Liver (tissue), 9 donors: ENCODE results near the gene TMEM269. TPM values are rescaled to one million over a fixed set of nuclear protein-coding genes. Genes with fewer than 3 reads are reported as not detected.

Experiments used
- DNase-seq: peaks from one replicate; pipeline ENCODE4 v3.0.0-alpha.2; 2017; ENCODE audit warnings: low spot score
- H3K27ac ChIP-seq, 2 donors: one replicate each; pipeline ENCODE4 v1.7.0; 2013; ENCODE audit warnings: inconsistent platforms in 2 of 2, low read length in 2 of 2, control low read depth in 1 of 2, low read depth in 1 of 2, mild to moderate bottlenecking in 1 of 2
- H3K27me3 ChIP-seq, 4 donors: one replicate each; pipeline versions ENCODE4 v1.6.1 to v1.7.0; 2013; ENCODE audit warnings: low read length in 3 of 4, inconsistent platforms in 1 of 4, mild to moderate bottlenecking in 1 of 4, moderate library complexity in 1 of 4; ENCODE audit not compliant: control insufficient read depth in 4 of 4, insufficient read depth in 4 of 4
- H3K36me3 ChIP-seq, 4 donors: one replicate each; pipeline versions ENCODE4 v1.6.1 to v1.7.0; 2013; ENCODE audit warnings: low read length in 3 of 4, mild to moderate bottlenecking in 3 of 4, low read depth in 1 of 4, moderate library complexity in 1 of 4; ENCODE audit not compliant: control insufficient read depth in 4 of 4, insufficient read depth in 3 of 4
- H3K4me1 ChIP-seq, 4 donors: one replicate each; pipeline versions ENCODE4 v1.6.1 to v1.7.0; 2013; ENCODE audit warnings: low read length in 3 of 4, mild to moderate bottlenecking in 3 of 4, moderate library complexity in 1 of 4; ENCODE audit not compliant: control insufficient read depth in 4 of 4, insufficient read depth in 4 of 4
- H3K4me3 ChIP-seq, 3 donors: one replicate each; pipeline versions ENCODE4 v1.6.1 to v1.7.0; 2013; ENCODE audit warnings: low read length in 3 of 3, control low read depth in 1 of 3, low read depth in 1 of 3, mild to moderate bottlenecking in 1 of 3
- H3K9ac ChIP-seq, 2 donors: one replicate each; pipeline ENCODE4 v1.7.0; 2013; ENCODE audit warnings: low read length in 2 of 2, mild to moderate bottlenecking in 2 of 2, moderate library complexity in 2 of 2, control low read depth in 1 of 2, low read depth in 1 of 2
- H3K9me3 ChIP-seq, 4 donors: one replicate each; pipeline versions ENCODE4 v1.6.1 to v1.7.0; 2013; ENCODE audit warnings: low read length in 3 of 4; ENCODE audit not compliant: control insufficient read depth in 4 of 4
- ATF3 ChIP-seq: IDR thresholded peaks from 2 replicates; pipeline ENCODE4 v1.6.1; 2016; ENCODE audit warnings: antibody characterized with exemption
- EGR1 ChIP-seq, 2 donors: IDR thresholded peaks; 2 replicates each; pipeline ENCODE4 v1.6.1; 2016 to 2018; ENCODE audit warnings: antibody characterized with exemption in 2 of 2, low read depth in 2 of 2
- FOXA1 ChIP-seq: IDR thresholded peaks from 2 replicates; pipeline ENCODE4 v1.6.1; 2016; ENCODE audit warnings: antibody characterized with exemption
- FOXA2 ChIP-seq: IDR thresholded peaks from 2 replicates; pipeline ENCODE4 v1.6.1; 2016; ENCODE audit warnings: antibody characterized with exemption
- GABPA ChIP-seq, 2 donors: IDR thresholded peaks in 1 of 2; conservative IDR thresholded peaks in 1 of 2; 2 replicates each; pipeline ENCODE4 v1.6.1; 2016; ENCODE audit warnings: antibody characterized with exemption in 2 of 2, mild to moderate bottlenecking in 1 of 2, moderate library complexity in 1 of 2
- HNF4A ChIP-seq, 2 donors: conservative IDR thresholded peaks; 2 replicates each; pipeline ENCODE4 v1.6.1; 2016; ENCODE audit warnings: antibody characterized with exemption in 2 of 2, mild to moderate bottlenecking in 2 of 2
- HNF4G ChIP-seq: IDR thresholded peaks from 2 replicates; pipeline ENCODE4 v1.6.1; 2016; ENCODE audit warnings: antibody characterized with exemption
- JUND ChIP-seq, 2 donors: IDR thresholded peaks; 2 replicates each; pipeline ENCODE4 v1.6.1; 2016; ENCODE audit warnings: antibody characterized with exemption in 2 of 2
- MAX ChIP-seq: IDR thresholded peaks from 2 replicates; pipeline ENCODE4 v1.6.1; 2016; ENCODE audit warnings: antibody characterized with exemption
- NR2F2 ChIP-seq: IDR thresholded peaks from 2 replicates; pipeline ENCODE4 v1.6.1; 2016; ENCODE audit warnings: antibody characterized with exemption
- RAD21 ChIP-seq, 2 donors: IDR thresholded peaks; 2 replicates each; pipeline ENCODE4 v1.6.1; 2016; ENCODE audit warnings: antibody characterized with exemption in 2 of 2, mild to moderate bottlenecking in 2 of 2
- RXRA ChIP-seq, 2 donors: IDR thresholded peaks; 2 replicates each; pipeline ENCODE4 v1.6.1; 2017 to 2018; ENCODE audit warnings: antibody characterized with exemption in 2 of 2, mild to moderate bottlenecking in 1 of 2
- SP1 ChIP-seq: IDR thresholded peaks from 2 replicates; pipeline ENCODE4 v1.6.1; 2018; ENCODE audit warnings: antibody characterized with exemption, mild to moderate bottlenecking
- TAF1 ChIP-seq: conservative IDR thresholded peaks from 2 replicates; pipeline ENCODE4 v1.6.1; 2016; ENCODE audit warnings: antibody characterized with exemption, mild to moderate bottlenecking
- YY1 ChIP-seq: IDR thresholded peaks from 2 replicates; pipeline ENCODE4 v1.6.1; 2016; ENCODE audit warnings: antibody characterized with exemption, mild to moderate bottlenecking
- WGBS: extraction: QIAGEN DNeasy Blood & Tissue Kit; methylation state at CpG from one replicate; pipeline ENCODE4 v1.1.7; 2013; 5-methylcytosine and 5-hydroxymethylcytosine counted together
- polyA plus RNA-seq, 2 donors: library from polyadenylated mRNA; stranded (reverse) in 1 of 2; unstranded in 1 of 2; fragments of 200-250 nt in 1 of 2; fragments of >200 nt in 1 of 2; fragmentation: Nextera tagmentation in 1 of 2; extraction: Ambion mirVana in 1 of 2; gene quantifications; one replicate each; pipeline versions ENCODE4 v1.2.1 to v1.2.3, GENCODE V29; 2013 to 2015
- total RNA-seq, 2 donors: library from RNA; depleted of rRNA; stranded (reverse); fragments of >200 nt; gene quantifications; one replicate each; pipeline ENCODE4 v1.2.3, GENCODE V29; 2014
- TF ChIP-seq, protein P1 (sequence below): fragments of 150-350 bp; IDR thresholded peaks from 2 replicates; pipeline ENCODE4 v1.5.1; 2017; ENCODE audit warnings: improper control_type of control experiment, low read depth, low read length; ENCODE audit not compliant: missing input control
- TF ChIP-seq, protein P2 (sequence below): IDR thresholded peaks from 2 replicates; pipeline ENCODE4 v1.6.1; 2016; ENCODE audit warnings: antibody characterized with exemption, mild to moderate bottlenecking
- TF ChIP-seq, protein P3 (sequence below): IDR thresholded peaks from 2 replicates; pipeline ENCODE4 v1.6.1; 2016; ENCODE audit warnings: antibody characterized with exemption
- donor health status: healthy.
- donor health status: healthy.
- donor health status: healthy.
- donor health status: healthy.
- donor health status: healthy.

TMEM269 gene
- total and polyA plus RNA-seq, 4 donors, result 0.05 to 0.08 TPM; not detected in 2

GRCh38 chr1:42797414-42797813 is 12.6 kb downstream of the TMEM269 start:
- 90% methylated on average over 3 of the region's 3 CpGs for WGBS
- Histone ChIP-seq H3K4me3 (no peak overlapping the region), H3K9me3 (no peaks in the 10 kb centered on the region), H3K27ac (no peak overlapping the region), H3K36me3 (no peaks in the 10 kb centered on the region), H3K27me3 (no peaks in the 10 kb centered on the region), H3K9ac (no peak overlapping the region), H3K4me1 (no peaks in the 10 kb centered on the region)
- DNase-seq, result no peak
- TF ChIP-seq MAX (no peak), YY1 (no peak), NR2F2 (no peak), FOXA1 (no peak), EGR1 (IDR thresholded peaks at IDR 0.05; ENCODE audit: low read depth in 2 of 2) (no peak), RXRA (IDR thresholded peaks at IDR 0.05) (no peak), TAF1 (no peak), HNF4A (conservative IDR thresholded peaks at IDR 0.05) (no peak), ATF3 (no peak), SP1 (no peak), GABPA (IDR thresholded peaks at IDR 0.05 in 1 of 2, conservative IDR thresholded peaks at IDR 0.05 in 1 of 2) (no peak), RAD21 (IDR thresholded peaks at IDR 0.05) (no peak), HNF4G (no peak), JUND (IDR thresholded peaks at IDR 0.05) (no peak), FOXA2 (no peak)
- TF ChIP-seq, protein P1, sequence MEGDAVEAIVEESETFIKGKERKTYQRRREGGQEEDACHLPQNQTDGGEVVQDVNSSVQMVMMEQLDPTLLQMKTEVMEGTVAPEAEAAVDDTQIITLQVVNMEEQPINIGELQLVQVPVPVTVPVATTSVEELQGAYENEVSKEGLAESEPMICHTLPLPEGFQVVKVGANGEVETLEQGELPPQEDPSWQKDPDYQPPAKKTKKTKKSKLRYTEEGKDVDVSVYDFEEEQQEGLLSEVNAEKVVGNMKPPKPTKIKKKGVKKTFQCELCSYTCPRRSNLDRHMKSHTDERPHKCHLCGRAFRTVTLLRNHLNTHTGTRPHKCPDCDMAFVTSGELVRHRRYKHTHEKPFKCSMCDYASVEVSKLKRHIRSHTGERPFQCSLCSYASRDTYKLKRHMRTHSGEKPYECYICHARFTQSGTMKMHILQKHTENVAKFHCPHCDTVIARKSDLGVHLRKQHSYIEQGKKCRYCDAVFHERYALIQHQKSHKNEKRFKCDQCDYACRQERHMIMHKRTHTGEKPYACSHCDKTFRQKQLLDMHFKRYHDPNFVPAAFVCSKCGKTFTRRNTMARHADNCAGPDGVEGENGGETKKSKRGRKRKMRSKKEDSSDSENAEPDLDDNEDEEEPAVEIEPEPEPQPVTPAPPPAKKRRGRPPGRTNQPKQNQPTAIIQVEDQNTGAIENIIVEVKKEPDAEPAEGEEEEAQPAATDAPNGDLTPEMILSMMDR, result no peak
- TF ChIP-seq, protein P2, sequence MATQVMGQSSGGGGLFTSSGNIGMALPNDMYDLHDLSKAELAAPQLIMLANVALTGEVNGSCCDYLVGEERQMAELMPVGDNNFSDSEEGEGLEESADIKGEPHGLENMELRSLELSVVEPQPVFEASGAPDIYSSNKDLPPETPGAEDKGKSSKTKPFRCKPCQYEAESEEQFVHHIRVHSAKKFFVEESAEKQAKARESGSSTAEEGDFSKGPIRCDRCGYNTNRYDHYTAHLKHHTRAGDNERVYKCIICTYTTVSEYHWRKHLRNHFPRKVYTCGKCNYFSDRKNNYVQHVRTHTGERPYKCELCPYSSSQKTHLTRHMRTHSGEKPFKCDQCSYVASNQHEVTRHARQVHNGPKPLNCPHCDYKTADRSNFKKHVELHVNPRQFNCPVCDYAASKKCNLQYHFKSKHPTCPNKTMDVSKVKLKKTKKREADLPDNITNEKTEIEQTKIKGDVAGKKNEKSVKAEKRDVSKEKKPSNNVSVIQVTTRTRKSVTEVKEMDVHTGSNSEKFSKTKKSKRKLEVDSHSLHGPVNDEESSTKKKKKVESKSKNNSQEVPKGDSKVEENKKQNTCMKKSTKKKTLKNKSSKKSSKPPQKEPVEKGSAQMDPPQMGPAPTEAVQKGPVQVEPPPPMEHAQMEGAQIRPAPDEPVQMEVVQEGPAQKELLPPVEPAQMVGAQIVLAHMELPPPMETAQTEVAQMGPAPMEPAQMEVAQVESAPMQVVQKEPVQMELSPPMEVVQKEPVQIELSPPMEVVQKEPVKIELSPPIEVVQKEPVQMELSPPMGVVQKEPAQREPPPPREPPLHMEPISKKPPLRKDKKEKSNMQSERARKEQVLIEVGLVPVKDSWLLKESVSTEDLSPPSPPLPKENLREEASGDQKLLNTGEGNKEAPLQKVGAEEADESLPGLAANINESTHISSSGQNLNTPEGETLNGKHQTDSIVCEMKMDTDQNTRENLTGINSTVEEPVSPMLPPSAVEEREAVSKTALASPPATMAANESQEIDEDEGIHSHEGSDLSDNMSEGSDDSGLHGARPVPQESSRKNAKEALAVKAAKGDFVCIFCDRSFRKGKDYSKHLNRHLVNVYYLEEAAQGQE, result no peak
- TF ChIP-seq, protein P3, sequence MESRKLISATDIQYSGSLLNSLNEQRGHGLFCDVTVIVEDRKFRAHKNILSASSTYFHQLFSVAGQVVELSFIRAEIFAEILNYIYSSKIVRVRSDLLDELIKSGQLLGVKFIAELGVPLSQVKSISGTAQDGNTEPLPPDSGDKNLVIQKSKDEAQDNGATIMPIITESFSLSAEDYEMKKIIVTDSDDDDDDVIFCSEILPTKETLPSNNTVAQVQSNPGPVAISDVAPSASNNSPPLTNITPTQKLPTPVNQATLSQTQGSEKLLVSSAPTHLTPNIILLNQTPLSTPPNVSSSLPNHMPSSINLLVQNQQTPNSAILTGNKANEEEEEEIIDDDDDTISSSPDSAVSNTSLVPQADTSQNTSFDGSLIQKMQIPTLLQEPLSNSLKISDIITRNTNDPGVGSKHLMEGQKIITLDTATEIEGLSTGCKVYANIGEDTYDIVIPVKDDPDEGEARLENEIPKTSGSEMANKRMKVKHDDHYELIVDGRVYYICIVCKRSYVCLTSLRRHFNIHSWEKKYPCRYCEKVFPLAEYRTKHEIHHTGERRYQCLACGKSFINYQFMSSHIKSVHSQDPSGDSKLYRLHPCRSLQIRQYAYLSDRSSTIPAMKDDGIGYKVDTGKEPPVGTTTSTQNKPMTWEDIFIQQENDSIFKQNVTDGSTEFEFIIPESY, result no peak
